Sigmoid colon (tissue), 7 donors: Measurements from ENCODE around the gene CEPT1. TPM values are rescaled to one million over a fixed set of nuclear protein-coding genes. Genes with fewer than 3 reads are reported as not detected.

Source experiments
- DNase-seq: peaks from one replicate; pipeline ENCODE4 v3.0.0-alpha.2; 2019
- H3K27ac ChIP-seq, 4 donors: fragments of 200-600 bp; sonication (generic); one replicate each; pipeline ENCODE4 v1.5.1; 2016 to 2019; ENCODE audit warnings: mild to moderate bottlenecking in 1 of 4
- H3K27me3 ChIP-seq, 3 donors: fragments of 200-600 bp; sonication (generic); one replicate each; pipeline ENCODE4 v1.5.1; 2019; ENCODE audit warnings: mild to moderate bottlenecking in 1 of 3
- H3K36me3 ChIP-seq, 4 donors: fragments of 200-600 bp; sonication (generic); one replicate each; pipeline ENCODE4 v1.5.1; 2016 to 2019
- H3K4me1 ChIP-seq, 4 donors: fragments of 200-600 bp; sonication (generic); one replicate each; pipeline ENCODE4 v1.5.1; 2017 to 2019
- H3K4me3 ChIP-seq, 4 donors: fragments of 200-600 bp; sonication (generic); one replicate each; pipeline ENCODE4 v1.5.1; 2017 to 2019; ENCODE audit warnings: mild to moderate bottlenecking in 2 of 4, moderate library complexity in 1 of 4
- H3K9me3 ChIP-seq, 4 donors: fragments of 200-600 bp in 3 of 4; sonication (generic) in 3 of 4; one replicate each; pipeline versions ENCODE4 v1.5.1 to v1.6.1; 2013 to 2019
- CTCF ChIP-seq, 4 experiments: fragments of 450-650 bp in 3 of 4; fragments of 200-600 bp in 1 of 4; IDR thresholded peaks; one replicate each; pipeline ENCODE4 v1.5.1; 2016 to 2019; ENCODE audit warnings: antibody characterized with exemption in 4 of 4, mild to moderate bottlenecking in 3 of 4, moderate library complexity in 2 of 4
- EP300 ChIP-seq, 4 donors: sonication (generic); formaldehyde crosslinking; IDR thresholded peaks; one replicate each; pipeline ENCODE4 v1.6.1; 2017; ENCODE audit warnings: antibody characterized with exemption in 4 of 4
- POLR2A ChIP-seq, 2 donors: fragments of 450-650 bp; IDR thresholded peaks; one replicate each; pipeline ENCODE4 v1.6.1; 2016; ENCODE audit warnings: antibody characterized with exemption in 2 of 2, mild to moderate bottlenecking in 2 of 2, moderate library complexity in 2 of 2
- POLR2AphosphoS5 ChIP-seq, 4 donors: sonication (generic); formaldehyde crosslinking; IDR thresholded peaks; one replicate each; pipeline ENCODE4 v1.6.1; 2017; ENCODE audit warnings: antibody characterized with exemption in 4 of 4
- WGBS, 2 donors: extraction: QIAGEN DNeasy Blood & Tissue Kit; methylation state at CpG; one replicate each; pipeline ENCODE4 v1.1.7; 2013; 5-methylcytosine and 5-hydroxymethylcytosine counted together
- intact Hi-C: fragments of 100-400 bp; cut with DNase I; formaldehyde crosslinking; loops from one replicate; pipeline ENCODE4 v1.15.1; 2023
- polyA plus RNA-seq, 3 donors: library from polyadenylated mRNA; stranded (reverse); fragments of 200-250 nt; gene quantifications; one replicate each; pipeline ENCODE4 v1.2.3, GENCODE V29; 2013
- total RNA-seq, 4 donors: library from RNA; depleted of rRNA; stranded (reverse); fragments of >200 nt; gene quantifications; one replicate each; pipeline ENCODE4 v1.1.0, GENCODE V29; 2016
- donor health status: healthy with polysubstance abuse.
- donor health status: Bipolar disorder and iron deficiency.
- donor health status: healthy.

CEPT1 gene
- total and polyA plus RNA-seq, 7 donors: 7.2 to 41.0 (median 28.2) TPM

GRCh38 chr1:111142356-111142975, 2.4 kb downstream of the CEPT1 start:
- no peak overlapping the region for H3K4me3 ChIP-seq
- TF ChIP-seq POLR2AphosphoS5 (IDR thresholded peaks at IDR 0.05): no peak
- no peak for TF ChIP-seq EP300 (IDR thresholded peaks at IDR 0.05)
- no peak for TF ChIP-seq CTCF (IDR thresholded peaks at IDR 0.05)
- no peak for TF ChIP-seq POLR2A (IDR thresholded peaks at IDR 0.05)
- H3K36me3 ChIP-seq: peaks cover 0 to under 1% (median 0%) of the 10 kb centered on the region in 4 donors
- no peaks in the 10 kb centered on the region for H3K9me3 ChIP-seq
- peaks cover 0 to 40% (median 25%) of the 10 kb centered on the region in 4 donors for H3K4me1 ChIP-seq
- no peak for DNase-seq
- intact Hi-C loops: loop anchor here (5.0 kb wide), 1 partner anchor 305 kb away; the partner anchor contains the start of genes ATP5PB and WDR77
- WGBS, 2 donors: 67 to 68% methylated on average over 5 of the region's 5 CpGs
- H3K27me3 ChIP-seq: no peaks in the 10 kb centered on the region
- no peak overlapping the region for H3K27ac ChIP-seq

- no peak for TF ChIP-seq CTCF (IDR thresholded peaks at IDR 0.05)
- TF ChIP-seq POLR2A (IDR thresholded peaks at IDR 0.05): no peak
- Histone ChIP-seq H3K4me1 (peaks cover 0 to 28% (median 15%) of the 10 kb centered on the region in 4 donors), H3K4me3 (no peak overlapping the region), H3K27ac (no peak overlapping the region), H3K9me3 (no peaks in the 10 kb centered on the region), H3K27me3 (no peaks in the 10 kb centered on the region), H3K36me3 (peaks cover 6 to 29% (median 9%) of the 10 kb centered on the region in 4 donors)
- intact Hi-C loops: no loop called here
- 85 to 89% methylated on average over 2 of the region's 2 CpGs for WGBS, 2 donors
- no peak for DNase-seq
Measured at GRCh38 chr1:111145542-111145941, 5.5 kb downstream of the CEPT1 start.

GRCh38 chr1:111145963-111146768, 6.1 kb downstream of the CEPT1 start:
- intact Hi-C loops: no loop called here
- Histone ChIP-seq H3K4me1 (peaks cover 0 to 23% (median 10%) of the 10 kb centered on the region in 4 donors), H3K27ac (no peak overlapping the region), H3K4me3 (no peak overlapping the region), H3K9me3 (no peaks in the 10 kb centered on the region), H3K27me3 (no peaks in the 10 kb centered on the region), H3K36me3 (peaks cover 7 to 35% (median 11%) of the 10 kb centered on the region in 4 donors)
- DNase-seq: no peak
- TF ChIP-seq POLR2AphosphoS5 (IDR thresholded peaks at IDR 0.05) (no peak), EP300 (IDR thresholded peaks at IDR 0.05) (no peak), POLR2A (IDR thresholded peaks at IDR 0.05) (no peak)

- intact Hi-C loops: no loop called here
- WGBS, 2 donors: 79 to 80% methylated on average over 3 of the region's 3 CpGs
- Histone ChIP-seq H3K36me3 (peaks cover 9 to 47% (median 12%) of the 10 kb centered on the region in 4 donors), H3K4me3 (no peak overlapping the region), H3K27ac (no peak overlapping the region), H3K4me1 (peaks cover 0 to 7% (median 0%) of the 10 kb centered on the region in 4 donors), H3K9me3 (no peaks in the 10 kb centered on the region), H3K27me3 (no peaks in the 10 kb centered on the region)
- DNase-seq: no peak
- no peak for TF ChIP-seq POLR2A (IDR thresholded peaks at IDR 0.05)
- TF ChIP-seq POLR2AphosphoS5 (IDR thresholded peaks at IDR 0.05): no peak
Measured at GRCh38 chr1:111147948-111148347, 7.9 kb downstream of the CEPT1 start.

GRCh38 chr1:111148376-111148881, 8.4 kb downstream of the CEPT1 start:
- DNase-seq: no peak
- H3K4me3 ChIP-seq: no peak overlapping the region
- TF ChIP-seq EP300 (IDR thresholded peaks at IDR 0.05) (no peak), POLR2AphosphoS5 (IDR thresholded peaks at IDR 0.05) (no peak), POLR2A (IDR thresholded peaks at IDR 0.05) (no peak), CTCF (IDR thresholded peaks at IDR 0.05) (no peak)
- H3K27ac ChIP-seq: no peak overlapping the region
- WGBS, 2 donors: 73 to 84% methylated on average over 2 of the region's 2 CpGs
- H3K36me3 ChIP-seq: peaks cover 11 to 52% (median 13%) of the 10 kb centered on the region in 4 donors
- intact Hi-C loops: no loop called here
- no peaks in the 10 kb centered on the region for H3K9me3 ChIP-seq
- no peaks in the 10 kb centered on the region for H3K27me3 ChIP-seq
- H3K4me1 ChIP-seq: peaks cover 0 to 3% (median 0%) of the 10 kb centered on the region in 4 donors
